H1 (cell line): ENCODE measurements around the gene ACAP3.

ENCODE experiments used
- CREB1 ChIP-seq: IDR thresholded peaks from 2 replicates; pipeline ENCODE4 v1.6.1; 2012; ENCODE audit warnings: inconsistent platforms
- HDAC6 ChIP-seq: IDR thresholded peaks from one replicate; pipeline ENCODE4 v1.7.1; 2012; ENCODE audit warnings: low read depth, mild to moderate bottlenecking, inconsistent platforms, low read length, moderate library complexity
- SIN3A ChIP-seq, 2 experiments: IDR thresholded peaks in 1 of 2; conservative IDR thresholded peaks in 1 of 2; 2 replicates each; pipeline ENCODE4 v1.6.1; 2011 to 2012; ENCODE audit warnings: low read length in 2 of 2, improper control_type of control experiment in 1 of 2, low read depth in 1 of 2, mild to moderate bottlenecking in 1 of 2
- TBP ChIP-seq: IDR thresholded peaks from 2 replicates; pipeline ENCODE4 v1.6.1; 2011; ENCODE audit warnings: low read depth, low read length, improper control_type of control experiment
- TF ChIP-seq, protein P1 (sequence below), 3 experiments: IDR thresholded peaks; 1 replicate in 2 of 3; 2 replicates in 1 of 3; pipeline versions ENCODE4 v1.5.1 to v1.6.1; 2011; ENCODE audit warnings: low read length in 3 of 3, mild to moderate bottlenecking in 3 of 3, inconsistent platforms in 2 of 3, low read depth in 1 of 3, moderate library complexity in 1 of 3; ENCODE audit not compliant: insufficient read depth in 1 of 3; ENCODE audit errors: control extremely low read depth in 1 of 3
- TF ChIP-seq, protein P2 (sequence below): IDR thresholded peaks from 2 replicates; pipeline ENCODE4 v1.6.1; 2012; ENCODE audit warnings: inconsistent platforms

DNA sequence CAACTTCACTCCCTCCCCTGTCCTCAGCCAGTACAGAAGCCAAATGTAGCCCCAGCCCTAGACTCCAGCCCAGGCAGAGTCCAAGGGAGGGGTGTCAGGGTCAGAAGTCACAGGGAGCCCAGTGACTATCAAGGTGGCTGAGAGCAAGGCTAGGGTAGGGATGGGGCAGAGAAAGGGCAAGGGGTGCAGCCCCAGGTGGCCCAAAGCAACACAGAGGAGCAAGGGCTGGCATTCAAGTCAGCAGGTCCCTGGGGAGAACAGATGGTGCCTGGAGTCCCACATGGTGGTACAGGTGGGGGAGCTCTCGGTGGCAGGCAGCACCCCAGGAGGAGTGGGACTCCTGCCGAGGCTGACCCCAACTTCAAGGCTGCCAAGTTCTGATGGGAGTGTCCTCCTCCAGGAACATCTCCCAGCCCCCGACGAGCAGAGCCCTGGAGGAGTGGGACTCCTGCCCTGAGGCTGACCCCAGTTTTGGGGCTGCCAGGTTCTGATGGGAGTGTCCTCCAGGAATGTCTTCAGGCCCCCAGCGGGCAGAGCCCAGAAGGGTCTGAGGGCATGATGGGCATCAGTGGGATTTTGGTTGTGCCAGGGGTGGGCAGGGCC lies 45.2 kb upstream of the ACAP3 start:
- TF ChIP-seq, protein P1, sequence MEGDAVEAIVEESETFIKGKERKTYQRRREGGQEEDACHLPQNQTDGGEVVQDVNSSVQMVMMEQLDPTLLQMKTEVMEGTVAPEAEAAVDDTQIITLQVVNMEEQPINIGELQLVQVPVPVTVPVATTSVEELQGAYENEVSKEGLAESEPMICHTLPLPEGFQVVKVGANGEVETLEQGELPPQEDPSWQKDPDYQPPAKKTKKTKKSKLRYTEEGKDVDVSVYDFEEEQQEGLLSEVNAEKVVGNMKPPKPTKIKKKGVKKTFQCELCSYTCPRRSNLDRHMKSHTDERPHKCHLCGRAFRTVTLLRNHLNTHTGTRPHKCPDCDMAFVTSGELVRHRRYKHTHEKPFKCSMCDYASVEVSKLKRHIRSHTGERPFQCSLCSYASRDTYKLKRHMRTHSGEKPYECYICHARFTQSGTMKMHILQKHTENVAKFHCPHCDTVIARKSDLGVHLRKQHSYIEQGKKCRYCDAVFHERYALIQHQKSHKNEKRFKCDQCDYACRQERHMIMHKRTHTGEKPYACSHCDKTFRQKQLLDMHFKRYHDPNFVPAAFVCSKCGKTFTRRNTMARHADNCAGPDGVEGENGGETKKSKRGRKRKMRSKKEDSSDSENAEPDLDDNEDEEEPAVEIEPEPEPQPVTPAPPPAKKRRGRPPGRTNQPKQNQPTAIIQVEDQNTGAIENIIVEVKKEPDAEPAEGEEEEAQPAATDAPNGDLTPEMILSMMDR (IDR thresholded peaks at IDR 0.05; ENCODE audit: control extremely low read depth in 1 of 3, insufficient read depth in 1 of 3, low read depth in 1 of 3, low read length in 3 of 3), result no peak
- TF ChIP-seq CREB1, result no peak
- TF ChIP-seq TBP, result no peak
- TF ChIP-seq SIN3A (conservative IDR thresholded peaks at IDR 0.05 in 1 of 2, IDR thresholded peaks at IDR 0.05 in 1 of 2; ENCODE audit: low read depth in 1 of 2, low read length in 2 of 2), result no peak
- TF ChIP-seq HDAC6, result no peak
- TF ChIP-seq, protein P2, sequence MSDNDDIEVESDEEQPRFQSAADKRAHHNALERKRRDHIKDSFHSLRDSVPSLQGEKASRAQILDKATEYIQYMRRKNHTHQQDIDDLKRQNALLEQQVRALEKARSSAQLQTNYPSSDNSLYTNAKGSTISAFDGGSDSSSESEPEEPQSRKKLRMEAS, result no peak
